Hepatocyte (in vitro differentiated cells): ENCODE measurements around the gene FHOD3.

Source experiments
- EZH2phosphoT487 ChIP-seq: fragments of 200-600 bp; sonication (generic); IDR thresholded peaks from one replicate; pipeline ENCODE4 v1.6.1; 2018; ENCODE audit warnings: antibody characterized with exemption, mild to moderate bottlenecking, low read depth, moderate library complexity; ENCODE audit not compliant: unreplicated experiment, severe bottlenecking
- TF ChIP-seq, protein P1 (sequence below): fragments of 200-600 bp; sonication (generic); IDR thresholded peaks from 2 replicates; pipeline ENCODE4 v1.5.1; 2016; ENCODE audit warnings: antibody characterized with exemption, mild to moderate bottlenecking; ENCODE audit not compliant: poor library complexity

DNA sequence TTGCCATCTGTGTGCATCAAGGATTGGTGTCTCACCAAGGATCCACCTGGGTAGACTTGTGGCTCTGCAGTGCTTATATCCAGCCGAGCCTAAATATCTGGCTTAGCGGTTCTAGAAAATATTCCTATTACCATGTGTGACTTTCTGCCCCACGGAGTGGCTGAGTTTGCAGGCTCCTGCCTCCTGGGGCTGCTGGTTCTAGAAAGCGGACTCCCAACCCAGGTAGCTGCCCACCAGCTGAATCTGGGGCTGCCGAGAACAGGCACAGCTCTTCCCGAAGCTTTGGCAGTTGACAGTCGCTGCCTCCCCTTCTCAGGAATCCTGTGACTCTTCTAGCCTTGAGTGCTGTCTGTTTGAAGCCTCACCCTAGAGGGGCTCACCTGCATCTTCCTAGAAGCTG lies 426.7 kb downstream of the FHOD3 start:
- TF ChIP-seq, protein P1, sequence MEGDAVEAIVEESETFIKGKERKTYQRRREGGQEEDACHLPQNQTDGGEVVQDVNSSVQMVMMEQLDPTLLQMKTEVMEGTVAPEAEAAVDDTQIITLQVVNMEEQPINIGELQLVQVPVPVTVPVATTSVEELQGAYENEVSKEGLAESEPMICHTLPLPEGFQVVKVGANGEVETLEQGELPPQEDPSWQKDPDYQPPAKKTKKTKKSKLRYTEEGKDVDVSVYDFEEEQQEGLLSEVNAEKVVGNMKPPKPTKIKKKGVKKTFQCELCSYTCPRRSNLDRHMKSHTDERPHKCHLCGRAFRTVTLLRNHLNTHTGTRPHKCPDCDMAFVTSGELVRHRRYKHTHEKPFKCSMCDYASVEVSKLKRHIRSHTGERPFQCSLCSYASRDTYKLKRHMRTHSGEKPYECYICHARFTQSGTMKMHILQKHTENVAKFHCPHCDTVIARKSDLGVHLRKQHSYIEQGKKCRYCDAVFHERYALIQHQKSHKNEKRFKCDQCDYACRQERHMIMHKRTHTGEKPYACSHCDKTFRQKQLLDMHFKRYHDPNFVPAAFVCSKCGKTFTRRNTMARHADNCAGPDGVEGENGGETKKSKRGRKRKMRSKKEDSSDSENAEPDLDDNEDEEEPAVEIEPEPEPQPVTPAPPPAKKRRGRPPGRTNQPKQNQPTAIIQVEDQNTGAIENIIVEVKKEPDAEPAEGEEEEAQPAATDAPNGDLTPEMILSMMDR = no peak
- TF ChIP-seq EZH2phosphoT487 = no peak
